IMR-90 (cell line): ENCODE results near the gene KRT79. TPM values are rescaled to one million over a fixed set of nuclear protein-coding genes. Genes with fewer than 3 reads are reported as not detected.

Experiments
- ATAC-seq: fragments of 200-7000 bp; cut with Tn5 transposase; 2 replicates; pipeline ENCODE4 v1.9.1; 2020; ENCODE audit warnings: low read depth, mild to moderate bottlenecking, moderate library complexity
- BruUV-seq: library from RNA; stranded (reverse); fragments of 400-500 nt; replicated peaks from 2 replicates; lab custom pipeline; 2021; lab: Mats Ljungman, UMichigan
- CTCF ChIA-PET: fragments of 300-600 bp; formaldehyde crosslinking; extraction: SDS; loops from one replicate; lab custom pipeline; 2021; ENCODE audit warnings: antibody characterized with exemption; lab: Yijun Ruan, JAX
- POLR2A ChIA-PET: fragments of 300-600 bp; sonication (Branson Sonifier 250); formaldehyde crosslinking; loops from one replicate; lab custom pipeline; 2022; ENCODE audit warnings: antibody characterized with exemption; ENCODE audit not compliant: unreplicated experiment; lab: Charles Lee
- DNase-seq: peaks from one replicate; pipeline ENCODE4 v3.0.0; 2013
- H2AFZ ChIP-seq: replicated peaks from 2 replicates; pipeline ENCODE3; 2013; ENCODE audit warnings: low read length, mild to moderate bottlenecking; ENCODE audit not compliant: poor library complexity
- H2AK5ac ChIP-seq: 2 replicates; pipeline ENCODE4 v1.6.1; 2013; ENCODE audit warnings: low read depth, low read length, inconsistent platforms
- H2AK9ac ChIP-seq: replicated peaks from 2 replicates; pipeline ENCODE3; 2013; ENCODE audit warnings: mild to moderate bottlenecking, low read depth, low read length, moderate library complexity; ENCODE audit not compliant: poor library complexity
- H2BK120ac ChIP-seq: 2 replicates; pipeline ENCODE4 v1.6.1; 2013; ENCODE audit warnings: low read depth, low read length, inconsistent platforms
- H2BK15ac ChIP-seq: 3 replicates; pipeline ENCODE4 v1.6.1; 2013; ENCODE audit warnings: low read depth, low read length, inconsistent platforms
- H2BK20ac ChIP-seq: 2 replicates; pipeline ENCODE4 v1.6.1; 2013; ENCODE audit warnings: low read depth, mild to moderate bottlenecking, inconsistent platforms, low read length, moderate library complexity
- H2BK5ac ChIP-seq: 2 replicates; pipeline ENCODE4 v1.6.1; 2013; ENCODE audit warnings: mild to moderate bottlenecking, low read depth, low read length, inconsistent platforms; ENCODE audit not compliant: poor library complexity, severe bottlenecking
- H3K14ac ChIP-seq: replicated peaks from 2 replicates; pipeline ENCODE4 v1.6.1; 2013; ENCODE audit warnings: low read depth, low read length, inconsistent platforms
- H3K18ac ChIP-seq: 2 replicates; pipeline ENCODE4 v1.6.1; 2013; ENCODE audit warnings: low read depth, low read length, control low read depth
- H3K23ac ChIP-seq: 2 replicates; pipeline ENCODE4 v1.6.1; 2013; ENCODE audit warnings: low read depth, low read length, inconsistent platforms
- H3K27ac ChIP-seq: 2 replicates; pipeline ENCODE4 v1.5.1; 2013; ENCODE audit warnings: mild to moderate bottlenecking, control low read depth, low read length; ENCODE audit not compliant: insufficient read depth
- H3K27me3 ChIP-seq: 2 replicates; pipeline ENCODE4 v1.6.1; 2013; ENCODE audit warnings: low read length; ENCODE audit not compliant: control insufficient read depth, insufficient read depth
- H3K36me3 ChIP-seq: 2 replicates; pipeline ENCODE4 v1.6.1; 2013; ENCODE audit warnings: low read length, mixed read lengths; ENCODE audit not compliant: control insufficient read depth, insufficient read depth
- H3K4ac ChIP-seq: 2 replicates; pipeline ENCODE4 v1.6.1; 2013; ENCODE audit warnings: low read depth, low read length, inconsistent platforms
- H3K4me1 ChIP-seq: 2 replicates; pipeline ENCODE4 v1.6.1; 2013; ENCODE audit warnings: low read length, mixed read lengths; ENCODE audit not compliant: control insufficient read depth, insufficient read depth
- H3K4me2 ChIP-seq: 2 replicates; pipeline ENCODE4 v1.6.1; 2013; ENCODE audit warnings: low read depth, mild to moderate bottlenecking, control low read depth, low read length, moderate library complexity
- H3K4me3 ChIP-seq: 2 replicates; pipeline ENCODE4 v1.5.1; 2013; ENCODE audit warnings: low read depth, mild to moderate bottlenecking, control low read depth, low read length, moderate library complexity; ENCODE audit not compliant: insufficient read depth
- H3K56ac ChIP-seq: 2 replicates; pipeline ENCODE4 v1.6.1; 2013; ENCODE audit warnings: low read length, inconsistent platforms; ENCODE audit not compliant: insufficient read depth; ENCODE audit errors: extremely low read depth
- H3K79me1 ChIP-seq, 2 experiments: 2 replicates each; pipeline ENCODE4 v1.6.1; 2013; ENCODE audit warnings: low read length in 2 of 2, inconsistent platforms in 1 of 2, low read depth in 1 of 2
- H3K9ac ChIP-seq: 2 replicates; pipeline ENCODE4 v1.6.1; 2013; ENCODE audit warnings: low read depth, low read length, control low read depth
- H3K9me1 ChIP-seq: 2 replicates; pipeline ENCODE4 v1.6.1; 2013; ENCODE audit warnings: low read length, inconsistent platforms; ENCODE audit not compliant: insufficient read depth
- H3K9me3 ChIP-seq: 2 replicates; pipeline ENCODE4 v1.6.1; 2013; ENCODE audit warnings: low read length; ENCODE audit not compliant: control insufficient read depth, insufficient read depth
- H4K20me1 ChIP-seq: 2 replicates; pipeline ENCODE4 v1.6.1; 2013; ENCODE audit warnings: low read length, inconsistent platforms; ENCODE audit not compliant: insufficient read depth
- H4K5ac ChIP-seq: 2 replicates; pipeline ENCODE4 v1.6.1; 2013; ENCODE audit warnings: mild to moderate bottlenecking, low read depth, low read length, control low read depth
- H4K8ac ChIP-seq, 2 experiments: 2 replicates each; pipeline ENCODE4 v1.6.1; 2013; ENCODE audit warnings: low read depth in 2 of 2, low read length in 2 of 2, control low read depth in 1 of 2, inconsistent platforms in 1 of 2
- H4K91ac ChIP-seq: 2 replicates; pipeline ENCODE4 v1.6.1; 2013; ENCODE audit warnings: low read depth, low read length, inconsistent platforms; ENCODE audit not compliant: insufficient read depth
- BHLHE40 ChIP-seq: fragments of 150-350 bp; IDR thresholded peaks from 2 replicates; pipeline ENCODE4 v1.6.1; 2016; ENCODE audit warnings: mild to moderate bottlenecking, low read depth, low read length
- CEBPB ChIP-seq: IDR thresholded peaks from 2 replicates; pipeline ENCODE4 v1.6.1; 2012; ENCODE audit warnings: low read depth, low read length, improper control_type of control experiment
- ELK1 ChIP-seq: fragments of 150-350 bp; IDR thresholded peaks from 2 replicates; pipeline ENCODE4 v1.6.1; 2016; ENCODE audit warnings: low read depth, mild to moderate bottlenecking, low read length, moderate library complexity, borderline replicate concordance
- MAFK ChIP-seq: IDR thresholded peaks from 2 replicates; pipeline ENCODE4 v1.6.1; 2012; ENCODE audit warnings: low read depth, low read length, improper control_type of control experiment
- MAZ ChIP-seq: IDR thresholded peaks from 2 replicates; pipeline ENCODE4 v1.6.1; 2012; ENCODE audit warnings: low read depth, mild to moderate bottlenecking, low read length, improper control_type of control experiment, moderate library complexity, borderline replicate concordance
- POLR2A ChIP-seq: IDR thresholded peaks from 2 replicates; pipeline ENCODE4 v1.6.1; 2012; ENCODE audit warnings: mild to moderate bottlenecking, low read depth, low read length
- RAD21 ChIP-seq: IDR thresholded peaks from 2 replicates; pipeline ENCODE4 v1.6.1; 2012; ENCODE audit warnings: low read length, improper control_type of control experiment
- RCOR1 ChIP-seq: IDR thresholded peaks from 2 replicates; pipeline ENCODE4 v1.6.1; 2012; ENCODE audit warnings: mild to moderate bottlenecking, low read length, improper control_type of control experiment; ENCODE audit not compliant: insufficient replicate concordance
- RFX5 ChIP-seq: IDR thresholded peaks from 2 replicates; pipeline ENCODE4 v1.8.0; 2012; ENCODE audit warnings: low read depth, mild to moderate bottlenecking, low read length, moderate library complexity
- SMC3 ChIP-seq: fragments of 150-350 bp; IDR thresholded peaks from 2 replicates; pipeline ENCODE4 v1.6.1; 2016; ENCODE audit warnings: low read depth, mild to moderate bottlenecking, antibody characterized with exemption, low read length, moderate library complexity
- WGBS, 2 experiments: methylation state at CpG; one replicate each; pipeline versions ENCODE4 v1.1.5 to v1.1.7; 2013; ENCODE audit warnings: missing lambda C conversion rate in 2 of 2; ENCODE audit not compliant: insufficient read length in 1 of 2; ENCODE audit errors: extremely low coverage in 2 of 2; 5-methylcytosine and 5-hydroxymethylcytosine counted together
- dilution Hi-C: fragments of 300-500 bp; cut with HindIII; formaldehyde crosslinking; loops from one replicate; pipeline ENCODE4 v1.14.3; 2018; ENCODE audit warnings: low sequenced_read_pairs; ENCODE audit not compliant: unreplicated experiment
- in situ Hi-C: fragments of 300-500 bp; cut with MboI; formaldehyde crosslinking; loops from 3 replicates; pipeline ENCODE4 v1.14.3; 2019; ENCODE audit warnings: low sequenced_read_pairs, inconsistent platforms, mixed read lengths
- intact Hi-C: fragments of 100-400 bp; cut with micrococcal nuclease; formaldehyde crosslinking; loops from 2 replicates; pipeline ENCODE4 v1.10.0; 2022
- polyA plus RNA-seq, 3 experiments: library from polyadenylated mRNA; depleted of rRNA; stranded (reverse); fragments of >200 nt; gene quantifications; 2 replicates each; pipeline ENCODE4 v1.2.3, GENCODE V29; 2012; ENCODE audit warnings: low replicate concordance in 1 of 3
- total RNA-seq: library from RNA; depleted of rRNA; stranded (reverse); fragments of >200 nt; gene quantifications from 2 replicates; pipeline ENCODE4 v1.2.3, GENCODE V29; 2012
- TF ChIP-seq, protein P1 (sequence below): conservative IDR thresholded peaks from 2 replicates; pipeline ENCODE4 v1.5.1; 2012; ENCODE audit warnings: mild to moderate bottlenecking, low read depth, low read length, improper control_type of control experiment

KRT79 gene
- total and polyA plus RNA-seq, 2 of the 4 experiments (the other 2 are of a cell fraction): under 0.01 to 0.24 TPM

DNA sequence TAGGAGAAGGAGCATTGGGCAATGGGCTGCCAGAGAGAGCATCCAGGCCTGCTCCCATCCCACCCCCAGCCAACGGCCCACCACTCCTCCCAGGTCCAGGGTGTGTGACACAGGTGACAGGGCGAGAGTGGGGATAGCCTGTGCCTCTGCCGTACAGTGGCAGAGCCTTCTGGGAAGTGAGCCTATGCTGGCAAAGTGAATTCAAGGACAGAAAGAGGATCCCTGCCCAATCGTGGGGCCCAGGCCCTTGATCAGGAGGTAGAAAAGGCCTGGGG is 553 bp upstream of the KRT79 start:
- no peak overlapping the region for H3K9ac ChIP-seq
- no peak overlapping the region for H4K8ac ChIP-seq

More for the DNA sequence above, 553 bp upstream of the KRT79 start:
- no peaks in the 10 kb centered on the region for H3K36me3 ChIP-seq
- peak overlapping the region; percentile 81 for H4K91ac ChIP-seq
- H3K27me3 ChIP-seq: peaks cover 7% of the 10 kb centered on the region; the same call in 1 of the 2 replicates
- dilution Hi-C loops (no loop called here), intact Hi-C loops (no loop called here), in situ Hi-C loops (no loop called here)
- no peaks in the 10 kb centered on the region for H3K9me3 ChIP-seq
- no TSS peak for BruUV-seq
- no peaks in the 10 kb centered on the region for H3K79me1 ChIP-seq
- no peak overlapping the region for H2AFZ ChIP-seq
- no peak overlapping the region for H2BK15ac ChIP-seq
- H2BK20ac ChIP-seq: peak overlapping the region; percentile 62; the same call in 1 of the 2 replicates
- H2AK5ac ChIP-seq: peak overlapping the region; percentile 49; the same call in 1 of the 2 replicates
- H3K9me1 ChIP-seq: peaks cover 20% of the 10 kb centered on the region
- H4K5ac ChIP-seq: no peak overlapping the region
- no peak overlapping the region for H3K23ac ChIP-seq
- H4K20me1 ChIP-seq: no peaks in the 10 kb centered on the region
- H3K56ac ChIP-seq: no peak overlapping the region
- no peak overlapping the region for H2BK5ac ChIP-seq
- H2BK120ac ChIP-seq: peak overlapping the region; percentile 54; the same call in 1 of the 2 replicates
- no peak for ATAC-seq
- ChIA-PET POLR2A (no interaction called here), CTCF (no interaction called here)
- no peak overlapping the region for H3K4me3 ChIP-seq
- no peak overlapping the region for H3K4ac ChIP-seq
- H3K4me2 ChIP-seq: no peak overlapping the region
- no peak for TF ChIP-seq ELK1
- TF ChIP-seq, protein P1, sequence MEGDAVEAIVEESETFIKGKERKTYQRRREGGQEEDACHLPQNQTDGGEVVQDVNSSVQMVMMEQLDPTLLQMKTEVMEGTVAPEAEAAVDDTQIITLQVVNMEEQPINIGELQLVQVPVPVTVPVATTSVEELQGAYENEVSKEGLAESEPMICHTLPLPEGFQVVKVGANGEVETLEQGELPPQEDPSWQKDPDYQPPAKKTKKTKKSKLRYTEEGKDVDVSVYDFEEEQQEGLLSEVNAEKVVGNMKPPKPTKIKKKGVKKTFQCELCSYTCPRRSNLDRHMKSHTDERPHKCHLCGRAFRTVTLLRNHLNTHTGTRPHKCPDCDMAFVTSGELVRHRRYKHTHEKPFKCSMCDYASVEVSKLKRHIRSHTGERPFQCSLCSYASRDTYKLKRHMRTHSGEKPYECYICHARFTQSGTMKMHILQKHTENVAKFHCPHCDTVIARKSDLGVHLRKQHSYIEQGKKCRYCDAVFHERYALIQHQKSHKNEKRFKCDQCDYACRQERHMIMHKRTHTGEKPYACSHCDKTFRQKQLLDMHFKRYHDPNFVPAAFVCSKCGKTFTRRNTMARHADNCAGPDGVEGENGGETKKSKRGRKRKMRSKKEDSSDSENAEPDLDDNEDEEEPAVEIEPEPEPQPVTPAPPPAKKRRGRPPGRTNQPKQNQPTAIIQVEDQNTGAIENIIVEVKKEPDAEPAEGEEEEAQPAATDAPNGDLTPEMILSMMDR: no peak
- TF ChIP-seq MAZ: no peak
- no peak for TF ChIP-seq RCOR1
- no peak for TF ChIP-seq BHLHE40
- no peak for TF ChIP-seq POLR2A
- no peak for TF ChIP-seq RFX5
- TF ChIP-seq SMC3: no peak
- TF ChIP-seq MAFK: no peak
- no peak for TF ChIP-seq CEBPB
- TF ChIP-seq RAD21: no peak
- H3K18ac ChIP-seq: no peak overlapping the region
- DNase-seq: no peak
- no peak overlapping the region for H2AK9ac ChIP-seq
- no peak overlapping the region for H3K14ac ChIP-seq
- peaks cover 18% of the 10 kb centered on the region for H3K4me1 ChIP-seq
- 80% methylated on average over 1 of the region's 4 CpGs; no CpG with 5 or more reads in 1 of the 2 experiments for WGBS, 2 experiments
- no peak overlapping the region for H3K27ac ChIP-seq
